Vagina (tissue), 2 donors: ENCODE measurements around the gene OR5D14. TPM values are rescaled to one million over a fixed set of nuclear protein-coding genes. Genes with fewer than 3 reads are reported as not detected.

Experiments
- DNase-seq, 2 donors: peaks; one replicate each; pipeline ENCODE4 v3.0.0-alpha.2; 2017; ENCODE audit errors: extremely low spot score in 2 of 2
- H3K27ac ChIP-seq: fragments of 200-600 bp; sonication (generic); one replicate; pipeline ENCODE4 v1.5.1; 2019
- H3K27me3 ChIP-seq: fragments of 200-600 bp; sonication (generic); one replicate; pipeline ENCODE4 v1.5.1; 2019
- H3K36me3 ChIP-seq, 2 donors: fragments of 200-600 bp; sonication (generic); one replicate each; pipeline ENCODE4 v1.5.1; 2017 to 2019
- H3K4me1 ChIP-seq: fragments of 200-600 bp; sonication (generic); one replicate; pipeline ENCODE4 v1.5.1; 2019
- H3K4me3 ChIP-seq, 2 donors: fragments of 200-600 bp; sonication (generic); 1 replicate in 1 of 2; 2 replicates in 1 of 2; pipeline ENCODE4 v1.5.1; 2016 to 2019
- H3K9me3 ChIP-seq: fragments of 200-600 bp; sonication (generic); one replicate; pipeline ENCODE4 v1.5.1; 2019
- POLR2A ChIP-seq, 2 donors: fragments of 450-650 bp; IDR thresholded peaks; one replicate each; pipeline ENCODE4 v1.6.1; 2017; ENCODE audit warnings: antibody characterized with exemption in 2 of 2, mild to moderate bottlenecking in 2 of 2, moderate library complexity in 2 of 2
- POLR2AphosphoS5 ChIP-seq, 2 donors: sonication (generic); formaldehyde crosslinking; IDR thresholded peaks; one replicate each; pipeline ENCODE4 v1.9.0; 2017; ENCODE audit warnings: antibody characterized with exemption in 2 of 2, mild to moderate bottlenecking in 2 of 2, low read depth in 1 of 2; ENCODE audit not compliant: insufficient read depth in 1 of 2
- intact Hi-C: fragments of 100-400 bp; cut with DNase I; formaldehyde crosslinking; loops from one replicate; pipeline ENCODE4 v1.15.1; 2023
- total RNA-seq: library from RNA; depleted of rRNA; stranded (reverse); fragments of >200 nt; gene quantifications from one replicate; pipeline ENCODE4 v1.2.3, GENCODE V29; 2016
- TF ChIP-seq, protein P1 (sequence below), 3 experiments: fragments of 450-650 bp in 2 of 3; fragments of 200-600 bp in 1 of 3; sonication (generic) in 1 of 3; IDR thresholded peaks; one replicate each; pipeline ENCODE4 v1.5.1; 2017 to 2019; ENCODE audit warnings: antibody characterized with exemption in 3 of 3, mild to moderate bottlenecking in 2 of 3, moderate library complexity in 2 of 3

OR5D14 gene
- total RNA-seq, 1 donor from 2014 or later = not detected

DNA sequence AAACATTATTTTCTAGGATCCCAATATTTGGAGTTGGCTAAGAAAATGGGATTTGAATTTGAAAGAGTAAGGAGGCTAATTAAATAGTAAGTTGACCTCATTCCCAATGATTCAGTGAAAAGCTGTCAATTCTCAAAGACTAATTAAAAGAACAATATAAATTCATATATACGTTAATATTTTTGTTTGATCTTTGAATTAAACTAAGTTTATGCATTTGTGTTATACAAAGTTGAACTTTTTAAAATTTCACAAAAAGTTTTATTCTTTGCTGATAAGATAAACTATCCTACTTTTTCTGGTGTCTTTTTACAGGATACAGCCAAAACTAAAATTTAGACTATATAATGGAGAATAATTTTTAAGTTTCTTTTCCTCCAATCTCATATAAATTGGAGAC is 15.7 kb downstream of the OR5D14 start, which contains the start of gene OR5L1:
Gene OR5L1 (plus strand): TSS at position 301 of the 400 bp plus-strand sequence. CDS start 100 bp downstream, outside the sequence.
- Histone ChIP-seq H3K4me1 (no peaks in the 10 kb centered on the region), H3K27ac (no peak within 1 kb of the TSS), H3K36me3 (no peaks in the 10 kb centered on the region), H3K4me3 (no peak within 1 kb of the TSS), H3K9me3 (no peaks in the 10 kb centered on the region), H3K27me3 (no peaks in the 10 kb centered on the region)
- TF ChIP-seq, protein P1, sequence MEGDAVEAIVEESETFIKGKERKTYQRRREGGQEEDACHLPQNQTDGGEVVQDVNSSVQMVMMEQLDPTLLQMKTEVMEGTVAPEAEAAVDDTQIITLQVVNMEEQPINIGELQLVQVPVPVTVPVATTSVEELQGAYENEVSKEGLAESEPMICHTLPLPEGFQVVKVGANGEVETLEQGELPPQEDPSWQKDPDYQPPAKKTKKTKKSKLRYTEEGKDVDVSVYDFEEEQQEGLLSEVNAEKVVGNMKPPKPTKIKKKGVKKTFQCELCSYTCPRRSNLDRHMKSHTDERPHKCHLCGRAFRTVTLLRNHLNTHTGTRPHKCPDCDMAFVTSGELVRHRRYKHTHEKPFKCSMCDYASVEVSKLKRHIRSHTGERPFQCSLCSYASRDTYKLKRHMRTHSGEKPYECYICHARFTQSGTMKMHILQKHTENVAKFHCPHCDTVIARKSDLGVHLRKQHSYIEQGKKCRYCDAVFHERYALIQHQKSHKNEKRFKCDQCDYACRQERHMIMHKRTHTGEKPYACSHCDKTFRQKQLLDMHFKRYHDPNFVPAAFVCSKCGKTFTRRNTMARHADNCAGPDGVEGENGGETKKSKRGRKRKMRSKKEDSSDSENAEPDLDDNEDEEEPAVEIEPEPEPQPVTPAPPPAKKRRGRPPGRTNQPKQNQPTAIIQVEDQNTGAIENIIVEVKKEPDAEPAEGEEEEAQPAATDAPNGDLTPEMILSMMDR (IDR thresholded peaks at IDR 0.05) = no peak
- TF ChIP-seq POLR2AphosphoS5 (IDR thresholded peaks at IDR 0.05; ENCODE audit: insufficient read depth in 1 of 2, low read depth in 1 of 2) = no peak
- TF ChIP-seq POLR2A (IDR thresholded peaks at IDR 0.05) = no peak
- DNase-seq = no peak
- intact Hi-C loops = no loop called here

DNA sequence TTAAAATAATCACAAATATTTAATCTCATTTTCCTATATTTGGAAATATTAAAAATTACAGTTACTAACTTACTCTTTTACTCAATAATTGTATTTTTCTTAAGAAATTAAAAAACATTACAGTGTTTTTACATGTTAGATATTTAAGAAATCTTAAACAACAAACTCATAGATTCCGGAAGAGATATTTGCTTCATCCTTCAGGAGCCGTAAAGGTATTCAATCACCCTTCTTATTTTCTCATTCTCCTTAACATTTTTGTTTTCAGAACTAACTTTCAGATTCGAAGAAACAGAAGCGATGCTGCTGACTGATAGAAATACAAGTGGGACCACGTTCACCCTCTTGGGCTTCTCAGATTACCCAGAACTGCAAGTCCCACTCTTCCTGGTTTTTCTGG is 24.0 kb downstream of the OR5D14 start, which contains the start of gene OR5D18:
Gene OR5D18 (plus strand): TSS at position 301 of the 400 bp plus-strand sequence. CDS start 0 bp downstream, at position 301.
- H3K9me3 ChIP-seq = no peaks in the 10 kb centered on the region
- no peak within 1 kb of the TSS for H3K27ac ChIP-seq
- no peaks in the 10 kb centered on the region for H3K4me1 ChIP-seq
- H3K36me3 ChIP-seq = no peaks in the 10 kb centered on the region
- no peak within 1 kb of the TSS for H3K4me3 ChIP-seq
- TF ChIP-seq POLR2AphosphoS5 (IDR thresholded peaks at IDR 0.05; ENCODE audit: insufficient read depth in 1 of 2, low read depth in 1 of 2) (no peak), POLR2A (IDR thresholded peaks at IDR 0.05) (no peak)
- TF ChIP-seq, protein P1 (IDR thresholded peaks at IDR 0.05) = no peak
- no peak for DNase-seq
- intact Hi-C loops = no loop called here
- no peaks in the 10 kb centered on the region for H3K27me3 ChIP-seq

DNA sequence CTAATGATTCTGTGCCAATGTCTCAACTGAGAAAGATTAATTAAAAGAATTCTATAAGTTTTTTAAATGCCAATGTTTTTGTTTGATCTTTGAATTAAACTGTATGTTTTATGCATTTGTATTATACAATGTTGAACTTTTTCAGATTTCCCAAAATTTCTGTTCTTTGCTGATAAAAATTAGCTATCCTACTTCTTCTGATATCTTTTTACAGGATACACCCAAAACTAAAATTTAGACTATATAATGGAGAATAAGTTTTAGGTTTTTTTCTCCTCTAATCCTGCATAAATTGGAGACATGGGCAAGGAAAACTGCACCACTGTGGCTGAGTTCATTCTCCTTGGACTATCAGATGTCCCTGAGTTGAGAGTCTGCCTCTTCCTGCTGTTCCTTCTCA is 31.6 kb downstream of the OR5D14 start, which contains the start of gene OR5L2:
Gene OR5L2 (plus strand): TSS at position 301 of the 400 bp plus-strand sequence. CDS start 0 bp downstream, at position 301.
- no peaks in the 10 kb centered on the region for H3K4me1 ChIP-seq
- no peaks in the 10 kb centered on the region for H3K9me3 ChIP-seq
- no peaks in the 10 kb centered on the region for H3K36me3 ChIP-seq
- H3K27me3 ChIP-seq = no peaks in the 10 kb centered on the region
- no peak for DNase-seq
- no peak within 1 kb of the TSS for H3K27ac ChIP-seq
- TF ChIP-seq POLR2A (IDR thresholded peaks at IDR 0.05) (no peak), POLR2AphosphoS5 (IDR thresholded peaks at IDR 0.05; ENCODE audit: insufficient read depth in 1 of 2, low read depth in 1 of 2) (no peak)
- TF ChIP-seq, protein P1 (IDR thresholded peaks at IDR 0.05) = no peak
- H3K4me3 ChIP-seq = no peak within 1 kb of the TSS
- intact Hi-C loops = no loop called here

DNA sequence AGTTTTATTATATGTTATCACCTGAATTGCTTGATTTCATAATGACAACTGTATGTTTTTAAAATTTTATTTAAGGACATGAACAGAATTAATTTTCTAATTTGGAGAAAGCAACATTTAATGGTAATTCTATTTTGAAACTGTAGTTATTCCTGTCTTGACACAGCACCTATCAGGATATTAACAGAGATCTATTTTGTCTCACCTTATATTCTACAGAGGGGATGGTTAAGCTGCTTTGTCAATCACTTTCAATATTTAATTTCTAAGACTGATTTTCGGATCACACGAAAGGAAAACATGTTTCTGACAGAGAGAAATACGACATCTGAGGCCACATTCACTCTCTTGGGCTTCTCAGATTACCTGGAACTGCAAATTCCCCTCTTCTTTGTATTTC is 43.1 kb downstream of the OR5D14 start, which contains the start of gene OR5D16:
Gene OR5D16 (plus strand): TSS at position 301 of the 400 bp plus-strand sequence. CDS start 0 bp downstream, at position 301.
- Histone ChIP-seq H3K4me1 (no peaks in the 10 kb centered on the region), H3K36me3 (no peaks in the 10 kb centered on the region), H3K27ac (no peak within 1 kb of the TSS), H3K9me3 (no peaks in the 10 kb centered on the region), H3K27me3 (no peaks in the 10 kb centered on the region), H3K4me3 (no peak within 1 kb of the TSS)
- TF ChIP-seq, protein P1 (IDR thresholded peaks at IDR 0.05) = no peak
- no peak for TF ChIP-seq POLR2A (IDR thresholded peaks at IDR 0.05)
- TF ChIP-seq POLR2AphosphoS5 (IDR thresholded peaks at IDR 0.05; ENCODE audit: insufficient read depth in 1 of 2, low read depth in 1 of 2) = no peak
- intact Hi-C loops = no loop called here
- DNase-seq = no peak

Other genes with a start within 250 kb of the OR5D14 start
- not detected for gene OR4C15, start 241.1 kb upstream of the OR5D14 start, total RNA-seq
- not detected for gene OR4C16, start 223.4 kb upstream of the OR5D14 start, total RNA-seq
- not detected for gene OR4C11, start 187.9 kb upstream of the OR5D14 start, total RNA-seq
- gene OR4P4, start 160.4 kb upstream of the OR5D14 start, total RNA-seq = not detected
- not detected for gene OR4S2, start 147.2 kb upstream of the OR5D14 start, total RNA-seq
- gene OR4C6, start 133.4 kb upstream of the OR5D14 start, total RNA-seq = not detected
- not detected for gene OR5D13, start 22.1 kb upstream of the OR5D14 start, total RNA-seq
- gene OR5L1, start 15.8 kb downstream of the OR5D14 start, total RNA-seq = not detected
- gene OR5D18, start 24.1 kb downstream of the OR5D14 start, total RNA-seq = not detected
- not detected for gene OR5L2, start 31.7 kb downstream of the OR5D14 start, total RNA-seq
- not detected for gene OR5D16, start 43.2 kb downstream of the OR5D14 start, total RNA-seq
- gene TRIM51, start 87.7 kb downstream of the OR5D14 start, total RNA-seq = not detected
- not detected for gene OR5W2, start 119.0 kb downstream of the OR5D14 start, total RNA-seq
- gene OR5I1, start 140.8 kb downstream of the OR5D14 start, total RNA-seq = not detected
- gene OR10AG1, start 174.4 kb downstream of the OR5D14 start, total RNA-seq = not detected
- not detected for gene OR5F1, start 199.1 kb downstream of the OR5D14 start, total RNA-seq
- not detected for gene OR5AS1, start 232.1 kb downstream of the OR5D14 start, total RNA-seq